ENCODE results near the gene TUBE1.
"Not testable (repeated sequence)": the region's sequence is repeated elsewhere in the genome, so short reads cannot be mapped to it uniquely, and the experiment has no call there.

The TUBE1 gene

DNA sequence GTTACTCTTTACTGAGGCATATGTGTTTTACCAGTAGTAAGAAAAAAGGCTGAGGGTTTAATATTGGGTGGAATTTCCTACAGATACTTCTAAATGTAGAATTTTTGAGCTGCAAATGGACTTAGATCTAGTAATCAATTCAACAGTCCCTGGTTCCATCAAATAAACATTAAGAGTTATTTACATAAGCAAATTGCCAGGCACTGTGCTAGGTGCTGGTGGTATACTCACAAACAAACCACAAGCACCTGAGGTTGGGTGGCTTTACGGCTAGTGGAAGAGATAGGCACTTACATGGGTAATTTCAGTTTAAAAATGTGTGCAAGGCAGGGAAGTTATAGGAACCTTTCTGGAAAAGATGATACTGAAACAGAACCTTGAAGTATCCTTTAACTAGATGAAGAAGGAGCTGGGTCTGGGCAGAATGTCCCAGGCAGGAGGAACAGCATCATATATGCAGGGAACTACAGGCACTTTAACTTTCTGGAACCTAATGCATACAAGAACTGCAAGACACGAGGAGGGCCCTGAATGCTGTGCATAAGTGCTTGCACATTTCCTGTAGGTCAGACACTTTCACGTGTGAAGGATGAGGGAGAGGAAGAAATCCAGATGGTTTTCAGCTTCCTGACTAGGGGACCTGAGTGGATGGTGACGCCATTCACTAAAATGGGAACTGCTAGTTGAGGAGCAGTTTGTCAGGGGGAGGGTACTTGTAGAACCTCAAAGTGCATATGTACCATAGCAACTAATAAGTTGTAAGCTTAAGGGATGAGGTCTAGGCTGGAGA lies 28.8 kb downstream of the TUBE1 start:
- Mint-ChIP-seq H3K9me3 (no peaks in the 10 kb centered on the region), H3K4me3 (no peak overlapping the region), H3K4me1 (no peaks in the 10 kb centered on the region), H3K36me3 (ENCODE audit: low read depth) (no peaks in the 10 kb centered on the region), H3K27ac (no peak overlapping the region), H3K27me3 (ENCODE audit: low read depth, poor library complexity) (peaks cover 4% of the 10 kb centered on the region)
- no peak for TF ChIP-seq CTCF (IDR thresholded peaks at IDR 0.05)
- no peak for DNase-seq

DNA sequence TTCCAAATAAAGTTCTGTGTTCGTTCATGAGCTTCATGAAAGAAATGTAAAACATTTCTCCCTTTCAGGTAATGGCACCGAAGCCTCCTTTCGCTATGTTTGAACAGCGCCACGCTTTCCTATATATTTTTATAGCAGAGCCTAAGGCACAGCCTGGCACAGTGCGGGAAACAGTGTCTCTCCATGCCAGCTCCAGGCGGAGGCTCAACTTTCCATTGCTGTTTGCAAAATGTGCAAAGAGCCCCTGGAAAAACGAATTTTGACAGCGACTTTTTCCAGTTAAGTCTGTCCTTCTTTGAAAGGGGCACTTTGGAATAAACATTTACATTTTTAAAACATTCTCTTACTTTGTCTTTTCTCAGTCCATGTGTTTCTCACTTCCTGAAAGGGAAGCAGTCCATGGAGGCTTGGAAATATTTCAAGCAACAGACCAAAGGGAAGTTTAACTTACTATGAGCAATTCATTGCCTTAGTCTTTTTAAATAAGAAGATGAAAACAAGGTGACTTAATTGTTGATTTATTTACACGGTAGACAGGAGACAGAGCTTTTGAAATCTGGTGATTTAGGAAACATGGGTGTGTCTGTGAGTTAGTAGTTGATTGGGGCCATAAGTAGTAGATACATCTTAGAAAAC lies 32.6 kb downstream of the TUBE1 start:
- H3K4me1 Mint-ChIP-seq, result no peaks in the 10 kb centered on the region
- H3K27me3 Mint-ChIP-seq (ENCODE audit: low read depth, poor library complexity), result peaks cover 8% of the 10 kb centered on the region
- H3K9me3 Mint-ChIP-seq, result peaks cover 9% of the 10 kb centered on the region
- DNase-seq, result no peak
- TF ChIP-seq CTCF (IDR thresholded peaks at IDR 0.05), result no peak
- no peaks in the 10 kb centered on the region for H3K36me3 Mint-ChIP-seq (ENCODE audit: low read depth)
- H3K27ac Mint-ChIP-seq, result no peak overlapping the region
- H3K4me3 Mint-ChIP-seq, result no peak overlapping the region

GRCh38 chr6:112054001-112054400 lies 33.3 kb downstream of the TUBE1 start, which contains the start of gene CCN6:
TSS of gene CCN6 (plus strand) at chr6:112054104. CDS start at chr6:112054358, 254 bp downstream.
- H3K9me3 Mint-ChIP-seq, result peaks cover 9% of the 10 kb centered on the region
- H3K27ac Mint-ChIP-seq, result no peak within 1 kb of the TSS
- peaks cover 8% of the 10 kb centered on the region for H3K27me3 Mint-ChIP-seq (ENCODE audit: low read depth, poor library complexity)
- no peaks in the 10 kb centered on the region for H3K36me3 Mint-ChIP-seq (ENCODE audit: low read depth)
- TF ChIP-seq CTCF (IDR thresholded peaks at IDR 0.05), result no peak
- no peak within 1 kb of the TSS for H3K4me3 Mint-ChIP-seq
- no peak for DNase-seq
- H3K4me1 Mint-ChIP-seq, result no peaks in the 10 kb centered on the region

DNA sequence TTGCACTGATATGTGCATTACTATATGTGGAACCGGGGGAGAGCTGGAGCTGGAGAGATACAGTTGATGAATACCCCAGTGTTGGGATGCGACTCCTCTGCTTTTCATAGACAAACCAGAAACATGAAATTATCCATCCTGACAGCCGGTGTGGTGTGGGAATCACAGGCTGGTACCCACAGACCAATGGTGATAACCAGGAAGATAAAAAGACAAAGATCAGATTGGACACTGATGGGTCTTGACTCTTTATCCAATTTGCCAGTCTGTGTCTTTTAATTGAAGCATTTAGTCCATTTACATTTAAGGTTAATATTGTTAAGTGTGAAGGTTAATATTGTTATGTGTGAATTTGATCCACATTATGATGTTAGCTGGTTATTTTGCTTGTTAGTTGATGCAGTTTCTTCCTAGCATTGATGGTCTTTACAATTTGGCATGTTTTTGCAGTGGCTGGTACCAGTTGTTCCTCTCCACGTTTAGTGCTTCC lies 36.0 kb downstream of the TUBE1 start:
- not testable (repeated sequence) for H3K36me3 Mint-ChIP-seq (ENCODE audit: low read depth); H3K27ac Mint-ChIP-seq; DNase-seq; H3K27me3 Mint-ChIP-seq (ENCODE audit: low read depth, poor library complexity); H3K4me3 Mint-ChIP-seq; H3K4me1 Mint-ChIP-seq
- H3K9me3 Mint-ChIP-seq, result peaks cover 18% of the 10 kb centered on the region

GRCh38 chr6:112050429-112050828 lies 36.9 kb downstream of the TUBE1 start:
- Mint-ChIP-seq H3K4me3 (no peak overlapping the region), H3K4me1 (no peaks in the 10 kb centered on the region), H3K9me3 (peaks cover 18% of the 10 kb centered on the region), H3K27ac (no peak overlapping the region), H3K36me3 (ENCODE audit: low read depth) (no peaks in the 10 kb centered on the region), H3K27me3 (ENCODE audit: low read depth, poor library complexity) (peaks cover 8% of the 10 kb centered on the region)
- no peak for DNase-seq
- no peak for TF ChIP-seq CTCF (IDR thresholded peaks at IDR 0.05)

DNA sequence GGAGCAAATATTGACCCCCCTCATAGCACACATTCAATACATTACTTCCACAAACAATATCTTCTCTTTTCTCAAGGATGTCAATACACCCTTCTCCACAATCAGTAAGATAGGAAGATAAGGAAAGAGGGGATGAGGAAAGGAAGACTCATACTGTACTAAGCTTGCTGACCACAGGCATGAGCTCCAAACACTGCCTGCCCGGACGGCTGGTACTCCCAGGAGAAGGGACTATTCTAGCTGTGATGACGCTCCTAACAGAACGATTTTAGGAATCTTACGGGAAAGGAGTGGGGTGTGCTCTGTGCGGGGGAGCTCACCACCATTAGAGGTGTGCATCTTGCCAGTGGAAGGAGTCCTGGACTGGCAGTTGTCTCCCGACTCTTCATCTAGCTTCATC lies 37.3 kb downstream of the TUBE1 start:
- Mint-ChIP-seq H3K4me3 (no peak overlapping the region), H3K27ac (no peak overlapping the region), H3K27me3 (ENCODE audit: low read depth, poor library complexity) (peaks cover 8% of the 10 kb centered on the region), H3K36me3 (ENCODE audit: low read depth) (no peaks in the 10 kb centered on the region), H3K9me3 (peaks cover 18% of the 10 kb centered on the region), H3K4me1 (peaks cover 3% of the 10 kb centered on the region)
- TF ChIP-seq CTCF (IDR thresholded peaks at IDR 0.05), result no peak
- DNase-seq, result no peak
